Fibroblast of skin of back (primary cell): ENCODE data around the gene TEX51. TPM values are rescaled to one million over a fixed set of nuclear protein-coding genes. Genes with fewer than 3 reads are reported as not detected.

Experiments
- DNase-seq: peaks from one replicate; pipeline ENCODE4 v3.0.0-alpha.2; 2013
- polyA plus RNA-seq, 2 experiments: library from polyadenylated mRNA; unstranded; fragments of 120-200 nt; gene quantifications; one replicate each; pipeline ENCODE4 v1.2.1, GENCODE V29; 2013; ENCODE audit not compliant: insufficient read length in 2 of 2

The TEX51 gene
- not detected for polyA plus RNA-seq (2013, experiment 1 of 2; ENCODE audit: insufficient read length)
- not detected for polyA plus RNA-seq (2013, experiment 2 of 2; ENCODE audit: insufficient read length)

DNA sequence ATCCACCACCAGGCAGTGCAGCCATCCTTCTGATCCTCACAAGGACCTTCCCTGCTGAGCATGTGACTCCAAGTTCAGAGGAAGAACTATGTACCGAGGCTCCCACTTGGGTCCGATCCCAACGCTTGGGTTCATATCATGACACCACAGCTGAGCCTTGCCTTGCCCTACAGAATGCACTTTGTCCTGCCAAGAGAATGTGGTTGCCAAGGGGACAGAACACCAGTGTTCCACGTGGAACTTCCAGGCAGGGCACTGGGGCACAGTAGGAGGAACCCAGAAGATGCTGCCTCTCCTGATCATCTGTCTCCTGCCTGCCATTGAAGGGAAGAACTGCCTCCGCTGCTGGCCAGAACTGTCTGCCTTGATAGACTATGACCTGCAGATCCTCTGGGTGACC is at the start of gene TEX51:
Gene TEX51 (plus strand): TSS at position 255 of the 400 bp plus-strand sequence. CDS start 29 bp downstream, at position 284.
- no peak for DNase-seq

DNA sequence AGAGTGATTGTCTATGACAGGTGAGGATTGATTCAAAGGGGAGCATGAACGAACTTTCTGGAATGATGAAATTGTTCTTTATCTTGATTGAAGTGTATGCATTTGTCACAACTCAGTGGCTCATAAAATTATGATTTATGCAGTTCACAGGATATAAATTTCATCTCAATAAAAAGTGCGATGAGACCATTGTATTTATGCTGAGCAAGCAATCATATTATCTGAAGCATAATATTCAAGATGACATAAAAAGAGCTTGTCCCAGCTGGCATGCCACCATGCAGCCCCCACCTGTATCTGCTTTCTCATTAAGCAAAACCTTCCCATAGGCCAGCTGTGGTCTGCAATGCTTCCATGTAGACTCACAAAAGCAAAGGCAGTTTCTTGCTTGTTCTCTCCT is 49.6 kb upstream of the TEX51 start:
- DNase-seq, result no peak

DNA sequence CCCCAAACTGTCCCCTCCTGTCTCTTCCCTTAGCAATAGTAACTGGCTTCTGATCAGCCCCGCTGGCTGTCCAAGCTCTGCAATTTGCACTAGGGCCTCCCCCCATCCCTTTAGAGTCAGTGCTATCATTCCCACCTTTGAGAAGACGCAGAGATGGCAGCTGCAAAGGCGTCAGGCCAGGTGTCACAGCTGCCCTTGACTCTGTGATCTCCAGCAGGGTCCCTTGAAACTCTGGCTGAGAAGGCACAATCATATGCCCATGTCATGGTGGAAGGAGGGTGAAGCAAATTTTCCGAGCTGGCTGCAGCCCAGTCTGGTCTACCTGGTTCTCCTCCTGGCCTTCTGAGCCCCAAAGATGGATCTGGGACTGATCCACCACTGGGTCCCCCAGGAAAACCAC is 49.2 kb upstream of the TEX51 start:
- no peak for DNase-seq

- DNase-seq, result no peak
Observed at GRCh38 chr2:126849991-126850535, 48.6 kb upstream of the TEX51 start.

DNA sequence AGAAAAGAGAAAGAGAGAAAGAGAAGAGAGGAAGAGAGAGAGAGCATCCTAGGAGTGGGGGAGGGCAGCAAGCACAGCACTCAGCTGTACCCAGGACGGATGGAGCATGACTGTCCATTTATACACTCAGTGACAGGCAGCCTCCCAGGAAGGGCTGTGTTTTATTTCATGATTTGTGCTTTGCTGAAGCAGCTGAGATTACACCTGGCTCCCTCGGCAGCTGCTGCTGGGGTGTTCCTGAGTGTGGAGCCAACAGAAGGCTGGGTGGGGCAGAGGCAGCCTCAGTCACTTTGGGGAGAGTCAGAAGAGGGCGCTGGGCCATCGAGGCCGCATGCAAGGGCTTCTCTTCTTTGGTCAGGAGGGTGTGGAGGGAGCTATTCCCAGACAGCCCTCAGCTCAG is 47.8 kb upstream of the TEX51 start:
- no peak for DNase-seq

DNA sequence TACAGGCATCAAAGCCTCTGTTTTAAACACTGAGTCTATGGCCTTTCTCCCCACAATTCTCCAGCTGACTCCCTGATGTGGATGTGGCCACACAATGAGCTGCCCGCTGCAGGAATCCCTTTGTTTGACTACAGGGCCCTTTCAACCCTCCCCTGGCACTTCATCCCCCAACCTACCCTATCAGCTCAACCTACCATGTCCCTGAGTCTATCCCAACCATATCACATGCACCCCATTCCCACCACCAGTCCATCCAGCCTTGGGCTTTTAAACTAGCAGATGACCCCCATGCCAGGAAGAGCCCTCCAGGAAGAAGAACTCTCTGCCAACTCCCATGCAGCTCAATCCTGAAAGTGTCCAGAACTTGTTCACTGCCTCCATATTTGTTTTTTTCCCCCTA is 46.9 kb upstream of the TEX51 start:
- no peak for DNase-seq

DNA sequence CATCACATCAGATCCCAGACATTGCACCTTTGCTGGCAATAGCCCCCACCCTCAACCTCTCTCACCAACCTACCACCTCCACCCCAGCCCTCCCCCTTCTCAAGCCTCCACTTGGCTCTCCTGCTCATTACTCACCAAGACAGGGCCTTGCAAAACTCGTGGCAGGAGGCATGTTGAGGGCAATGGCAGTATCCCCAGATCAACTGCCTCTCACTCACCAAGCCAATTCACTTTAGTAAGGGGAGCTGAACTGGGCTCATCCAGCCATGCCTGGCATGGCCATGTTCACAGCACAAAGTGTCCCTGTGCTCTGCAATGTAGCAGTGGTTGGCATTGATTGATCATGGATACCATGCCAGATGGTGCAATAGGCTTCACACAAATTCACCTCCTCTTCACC is 46.3 kb upstream of the TEX51 start:
- no peak for DNase-seq

- no peak for DNase-seq
Observed at GRCh38 chr2:126855606-126856005, 43.1 kb upstream of the TEX51 start.

DNA sequence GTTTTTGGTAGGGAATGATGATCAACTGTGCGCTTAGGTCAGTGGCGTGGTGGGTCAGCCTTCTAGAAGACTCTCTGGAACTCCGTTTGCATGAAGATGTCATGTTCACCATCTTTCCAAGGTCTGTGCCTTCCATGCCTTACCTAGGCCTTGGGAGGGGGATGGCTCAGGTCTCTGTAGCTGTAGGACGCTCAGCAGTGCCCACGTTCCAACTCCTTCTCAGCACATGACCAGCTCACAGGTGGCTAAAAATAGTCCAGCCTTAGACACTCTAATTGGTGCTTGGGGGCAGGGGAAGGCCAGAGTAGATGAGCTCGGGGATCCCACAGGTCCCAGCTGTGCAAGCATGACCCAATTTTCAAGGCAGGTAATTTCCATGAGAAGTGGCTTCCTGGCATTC is 42.3 kb upstream of the TEX51 start:
- DNase-seq, result no peak

- DNase-seq, result no peak
Observed at GRCh38 chr2:126857502-126857901, 41.2 kb upstream of the TEX51 start.

- DNase-seq, result peak; percentile 1
Observed at GRCh38 chr2:126858013-126858412, 40.7 kb upstream of the TEX51 start.

- no peak for DNase-seq
Observed at GRCh38 chr2:126858436-126858835, 40.3 kb upstream of the TEX51 start.

DNA sequence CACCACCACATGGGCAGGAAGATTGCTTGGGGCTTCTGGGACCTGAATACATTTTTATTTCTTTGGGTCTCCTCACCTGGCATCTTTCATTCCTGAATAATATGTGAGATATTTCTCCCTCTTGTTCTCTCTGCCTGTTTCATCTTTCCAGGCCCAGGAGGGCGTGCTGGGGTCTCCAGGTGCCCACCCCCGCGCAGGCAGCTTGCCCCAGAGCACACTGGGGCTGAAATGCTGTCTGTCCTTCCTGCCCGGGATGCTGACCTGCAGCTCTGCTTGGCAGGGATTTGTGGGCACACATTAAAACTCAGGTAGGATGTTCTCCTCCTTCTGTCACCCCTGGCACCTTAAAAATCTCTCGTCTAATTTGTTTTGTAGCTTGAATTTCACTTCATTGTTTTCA is 39.7 kb upstream of the TEX51 start:
- no peak for DNase-seq

DNA sequence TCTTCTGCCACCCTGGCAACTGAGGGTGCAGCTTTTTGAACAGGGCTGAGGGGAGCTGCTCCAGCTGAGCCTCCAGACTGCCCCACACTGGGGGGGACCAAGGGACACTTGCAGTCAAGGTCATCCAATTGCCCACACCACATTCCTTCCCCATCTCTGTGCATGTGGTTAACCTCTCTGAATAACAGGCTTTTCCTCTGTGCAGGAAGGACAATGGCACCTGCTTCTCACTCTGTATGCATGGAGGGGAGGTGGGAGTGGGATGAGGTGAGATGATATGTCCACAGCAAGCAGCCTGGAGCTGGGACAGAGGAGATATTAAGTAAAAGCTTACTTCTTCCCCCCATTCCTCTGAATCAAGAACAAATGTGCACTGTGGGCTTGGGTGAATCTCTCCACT is 39.1 kb upstream of the TEX51 start:
- DNase-seq, result no peak

GRCh38 chr2:126860385-126860784 is 38.3 kb upstream of the TEX51 start:
- no peak for DNase-seq

DNA sequence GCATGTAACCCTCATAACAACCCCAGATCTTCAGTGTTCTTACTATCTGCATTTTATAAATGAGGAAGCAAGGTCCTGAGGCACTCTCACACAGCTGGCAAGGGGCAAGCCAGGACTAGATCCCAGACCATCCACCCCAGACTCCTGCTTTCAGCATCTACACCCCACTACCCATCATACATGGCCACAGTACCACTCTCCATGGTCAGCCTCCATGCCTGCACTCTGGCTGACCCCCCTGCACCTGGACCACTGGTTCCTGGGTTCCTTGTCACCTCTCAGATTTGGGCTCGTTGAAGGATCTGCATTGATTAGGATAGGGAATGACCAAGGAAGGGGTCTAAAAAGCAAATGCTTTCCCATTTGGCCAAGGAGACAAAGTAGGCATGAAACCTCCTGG is 36.0 kb upstream of the TEX51 start:
- DNase-seq, result no peak

- DNase-seq, result no peak
Observed at GRCh38 chr2:126863336-126864015, 35.2 kb upstream of the TEX51 start.

DNA sequence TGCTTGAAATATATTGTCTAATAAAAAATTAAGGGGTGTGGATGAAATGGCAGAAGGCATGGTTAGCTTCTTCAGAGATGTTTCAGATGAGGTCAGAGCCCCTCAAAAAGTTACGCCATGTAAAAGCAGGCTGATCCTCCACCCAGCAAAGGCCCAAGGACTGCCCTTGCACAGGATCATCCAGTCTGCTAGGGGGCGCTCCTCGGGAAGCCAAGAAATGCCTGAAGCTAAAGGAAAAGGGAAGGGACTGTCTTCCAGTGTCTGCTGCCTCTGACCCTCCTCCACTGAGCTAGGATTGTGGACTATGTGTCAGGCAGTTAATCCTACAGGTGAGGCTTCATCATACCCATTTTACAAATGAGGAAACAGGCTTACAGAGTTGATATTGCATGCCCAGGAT is 33.8 kb upstream of the TEX51 start:
- DNase-seq, result no peak

DNA sequence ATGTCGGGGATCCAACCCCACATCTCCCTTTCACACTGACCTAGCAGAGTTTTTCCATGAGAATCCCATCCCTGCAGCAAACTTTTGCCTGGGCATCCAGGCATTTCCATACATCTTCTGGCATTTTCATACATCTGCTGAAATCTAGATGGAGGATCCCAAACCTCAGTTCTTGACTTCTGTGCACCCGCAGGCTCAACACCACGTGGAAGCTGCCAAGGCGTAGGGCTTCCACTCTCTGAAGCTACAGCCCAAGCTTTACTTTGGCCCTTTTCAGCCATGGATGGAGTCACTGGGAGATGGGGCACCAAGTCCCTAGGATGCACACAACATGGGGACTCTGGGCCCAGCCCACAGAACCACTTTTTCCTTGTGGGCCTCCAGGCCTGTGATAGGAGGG is 32.2 kb upstream of the TEX51 start:
- DNase-seq, result no peak

GRCh38 chr2:126874961-126875360 is 23.7 kb upstream of the TEX51 start:
- no peak for DNase-seq

- DNase-seq, result no peak
Observed at GRCh38 chr2:126876631-126877030, 22.1 kb upstream of the TEX51 start.

DNA sequence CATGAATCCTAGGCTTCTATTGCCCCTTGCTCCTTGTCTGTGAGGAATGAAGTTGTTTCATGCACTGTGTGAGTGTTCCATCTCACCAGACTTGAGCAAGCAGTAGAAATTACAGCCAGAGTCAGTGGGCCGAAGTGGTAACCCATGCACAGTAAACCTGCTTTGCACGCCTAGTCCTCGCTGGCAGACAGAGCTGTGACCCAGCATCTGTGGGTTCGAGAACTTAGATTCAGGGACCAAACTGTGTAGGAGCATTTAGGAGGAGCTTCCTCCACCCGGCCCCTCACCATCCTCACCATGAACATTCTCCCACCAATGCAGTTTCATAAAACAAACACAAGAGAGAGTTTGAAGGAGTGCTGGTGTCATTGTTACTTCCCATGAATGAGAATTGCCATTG is 21.6 kb upstream of the TEX51 start:
- DNase-seq, result no peak

DNA sequence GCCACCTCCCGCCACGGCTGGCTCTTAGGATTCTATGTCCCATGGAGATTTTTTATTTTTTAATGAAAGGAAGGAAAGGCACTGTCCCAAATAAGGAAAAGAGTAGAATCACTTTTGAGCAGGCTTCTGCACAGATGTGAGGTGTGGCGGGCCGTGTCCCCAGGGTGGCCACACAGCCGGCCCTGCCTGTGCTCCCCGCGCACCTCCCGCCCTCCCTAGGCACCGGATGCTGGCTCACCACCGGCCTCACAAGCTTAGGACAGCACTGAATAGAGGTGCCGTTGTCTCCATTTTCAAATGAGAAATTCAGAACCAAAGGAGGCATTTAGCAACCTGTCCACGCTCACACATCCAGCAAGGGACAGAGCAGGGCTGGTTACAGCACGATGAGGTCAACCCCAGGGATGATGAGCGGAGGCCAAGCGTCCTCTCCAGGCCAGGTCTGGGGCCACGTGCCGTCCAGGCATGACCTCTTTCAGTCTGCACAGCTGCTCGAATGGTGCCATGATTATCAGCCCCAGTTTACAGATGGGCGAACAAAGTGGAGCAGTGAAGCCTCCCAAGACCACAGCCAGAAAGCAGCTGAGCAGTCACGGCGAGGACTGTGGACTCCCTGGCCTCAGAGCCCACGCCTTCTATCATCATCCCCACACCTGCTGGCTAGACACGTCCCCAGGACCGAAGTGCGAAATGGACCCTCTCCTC is 20.7 kb upstream of the TEX51 start:
- DNase-seq, result no peak

DNA sequence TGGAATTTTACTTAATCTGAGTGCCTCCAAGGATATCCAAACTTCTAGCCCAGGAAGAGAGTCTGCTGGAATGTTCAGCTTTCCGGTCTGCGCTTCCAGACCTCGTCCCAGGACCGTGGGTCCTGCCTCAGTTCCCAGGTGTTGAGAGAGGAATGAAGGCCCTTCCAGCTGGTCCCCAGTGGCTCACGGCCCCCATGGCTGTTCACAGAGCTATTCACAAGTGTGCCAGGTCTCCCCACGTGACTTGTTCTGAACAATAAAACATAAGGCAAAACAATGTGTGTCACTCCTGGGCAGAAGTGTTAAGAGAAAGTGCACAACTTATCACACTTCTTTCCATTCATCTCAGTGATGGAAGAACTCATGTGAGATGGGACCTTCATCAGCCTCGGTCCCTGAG is 20.1 kb upstream of the TEX51 start:
- DNase-seq, result no peak
